NOMO-1 treated with dmso at 0.1 percent for 144 hours (cell line): ENCODE data around the gene UMAD1.
A peak's percentile ranks its signal among the peaks of the same experiment; 100 is the strongest.

Source experiments
- DNase-seq: peaks from one replicate; lab custom pipeline; 2025; ENCODE audit not compliant: unreplicated experiment; lab: John Stamatoyannopoulos, UW

Gene UMAD1

GRCh38 chr7:7719236-7719635, 78.7 kb downstream of the UMAD1 start:
- peak; percentile 24 for DNase-seq

GRCh38 chr7:7720193-7720592, 79.6 kb downstream of the UMAD1 start:
- no peak for DNase-seq

- no peak for DNase-seq
These were observed 80.4 kb downstream of the UMAD1 start for GRCh38 chr7:7720750-7721621.

- DNase-seq, result no peak
These were observed 91.2 kb downstream of the UMAD1 start for GRCh38 chr7:7731732-7732131.

- DNase-seq, result no peak
These were observed 92.2 kb downstream of the UMAD1 start for GRCh38 chr7:7732621-7733281.

GRCh38 chr7:7736671-7737070, 96.1 kb downstream of the UMAD1 start:
- DNase-seq, result no peak

GRCh38 chr7:7737674-7738073, 97.1 kb downstream of the UMAD1 start:
- DNase-seq, result no peak

GRCh38 chr7:7738177-7738576, 97.6 kb downstream of the UMAD1 start:
- no peak for DNase-seq

GRCh38 chr7:7738622-7739021, 98.1 kb downstream of the UMAD1 start:
- no peak for DNase-seq

- no peak for DNase-seq
These were observed 98.9 kb downstream of the UMAD1 start for GRCh38 chr7:7739204-7740036.

GRCh38 chr7:7740037-7740355, 99.4 kb downstream of the UMAD1 start:
- no peak for DNase-seq

- no peak for DNase-seq
These were observed 101.7 kb downstream of the UMAD1 start for GRCh38 chr7:7742223-7742622.

GRCh38 chr7:7745258-7745657, 104.7 kb downstream of the UMAD1 start:
- no peak for DNase-seq

- DNase-seq, result no peak
These were observed 105.4 kb downstream of the UMAD1 start for GRCh38 chr7:7745966-7746365.

GRCh38 chr7:7746458-7746857, 105.9 kb downstream of the UMAD1 start:
- DNase-seq, result no peak

- DNase-seq, result no peak
These were observed 110.2 kb downstream of the UMAD1 start for GRCh38 chr7:7750571-7751242.

- DNase-seq, result no peak
These were observed 110.9 kb downstream of the UMAD1 start for GRCh38 chr7:7751243-7752092.

GRCh38 chr7:7756577-7756976, 116.0 kb downstream of the UMAD1 start:
- DNase-seq, result no peak

- DNase-seq, result no peak
These were observed 117.0 kb downstream of the UMAD1 start for GRCh38 chr7:7757576-7757975.

- peak; percentile 10 for DNase-seq
These were observed 120.9 kb downstream of the UMAD1 start for GRCh38 chr7:7761340-7761973.
